GM06990 (cell line): ENCODE data around the gene VSIG4.

Experiments
- DNase-seq: peaks from one replicate; pipeline ENCODE4 v3.0.0-alpha.2; 2011; ENCODE audit not compliant: insufficient read length; ENCODE audit errors: extremely low read depth
- H3K27me3 ChIP-seq: replicated peaks from 2 replicates; pipeline ENCODE4 v1.6.0; 2011; ENCODE audit warnings: low read length; ENCODE audit not compliant: control insufficient read depth, insufficient read depth
- H3K36me3 ChIP-seq: 2 replicates; pipeline ENCODE4 v1.5.1; 2011; ENCODE audit warnings: low read length; ENCODE audit not compliant: control insufficient read depth, insufficient read depth
- H3K4me3 ChIP-seq: replicated peaks from 2 replicates; pipeline ENCODE4 v1.5.1; 2011; ENCODE audit warnings: low read depth, mild to moderate bottlenecking, control low read depth, low read length
- CTCF ChIP-seq: IDR thresholded peaks from 2 replicates; pipeline ENCODE4 v1.5.1; 2011; ENCODE audit warnings: low read length, control low read depth, mild to moderate bottlenecking, inconsistent platforms; ENCODE audit not compliant: insufficient read depth, poor library complexity, severe bottlenecking

The VSIG4 gene

GRCh38 chrX:66030505-66031317 lies 9.2 kb downstream of the VSIG4 start:
- H3K27me3 ChIP-seq: no peaks in the 10 kb centered on the region
- no peaks in the 10 kb centered on the region for H3K36me3 ChIP-seq
- TF ChIP-seq CTCF: peak; percentile 91
- H3K4me3 ChIP-seq: no peak overlapping the region
- DNase-seq: no peak

- Histone ChIP-seq H3K4me3 (no peak overlapping the region), H3K36me3 (no peaks in the 10 kb centered on the region), H3K27me3 (no peaks in the 10 kb centered on the region)
- TF ChIP-seq CTCF: no peak
- DNase-seq: no peak
Observed at GRCh38 chrX:66028936-66029335, 10.9 kb downstream of the VSIG4 start.

GRCh38 chrX:66024570-66024969 lies 15.3 kb downstream of the VSIG4 start:
- H3K4me3 ChIP-seq: no peak overlapping the region
- no peak for TF ChIP-seq CTCF
- DNase-seq: no peak

GRCh38 chrX:66024092-66024467 lies 15.8 kb downstream of the VSIG4 start:
- Histone ChIP-seq H3K36me3 (no peaks in the 10 kb centered on the region), H3K27me3 (no peaks in the 10 kb centered on the region), H3K4me3 (no peak overlapping the region)
- no peak for DNase-seq
- no peak for TF ChIP-seq CTCF

More at GRCh38 chrX:66024570-66024969, 15.3 kb downstream of the VSIG4 start:
- no peaks in the 10 kb centered on the region for H3K27me3 ChIP-seq
- H3K36me3 ChIP-seq: no peaks in the 10 kb centered on the region

GRCh38 chrX:66023385-66024091 lies 16.3 kb downstream of the VSIG4 start:
- Histone ChIP-seq H3K4me3 (no peak overlapping the region), H3K36me3 (no peaks in the 10 kb centered on the region), H3K27me3 (no peaks in the 10 kb centered on the region)
- TF ChIP-seq CTCF: no peak
- DNase-seq: no peak
